Liver (tissue), 9 donors: ENCODE results near the gene B9D1. TPM values are rescaled to one million over a fixed set of nuclear protein-coding genes. Genes with fewer than 3 reads are reported as not detected.

Experiments
- DNase-seq: peaks from one replicate; pipeline ENCODE4 v3.0.0-alpha.2; 2017; ENCODE audit warnings: low spot score
- H3K27ac ChIP-seq, 2 donors: one replicate each; pipeline ENCODE4 v1.7.0; 2013; ENCODE audit warnings: inconsistent platforms in 2 of 2, low read length in 2 of 2, control low read depth in 1 of 2, low read depth in 1 of 2, mild to moderate bottlenecking in 1 of 2
- H3K27me3 ChIP-seq, 4 donors: one replicate each; pipeline versions ENCODE4 v1.6.1 to v1.7.0; 2013; ENCODE audit warnings: low read length in 3 of 4, inconsistent platforms in 1 of 4, mild to moderate bottlenecking in 1 of 4, moderate library complexity in 1 of 4; ENCODE audit not compliant: control insufficient read depth in 4 of 4, insufficient read depth in 4 of 4
- H3K36me3 ChIP-seq, 4 donors: one replicate each; pipeline versions ENCODE4 v1.6.1 to v1.7.0; 2013; ENCODE audit warnings: low read length in 3 of 4, mild to moderate bottlenecking in 3 of 4, low read depth in 1 of 4, moderate library complexity in 1 of 4; ENCODE audit not compliant: control insufficient read depth in 4 of 4, insufficient read depth in 3 of 4
- H3K4me1 ChIP-seq, 4 donors: one replicate each; pipeline versions ENCODE4 v1.6.1 to v1.7.0; 2013; ENCODE audit warnings: low read length in 3 of 4, mild to moderate bottlenecking in 3 of 4, moderate library complexity in 1 of 4; ENCODE audit not compliant: control insufficient read depth in 4 of 4, insufficient read depth in 4 of 4
- H3K4me3 ChIP-seq, 3 donors: one replicate each; pipeline versions ENCODE4 v1.6.1 to v1.7.0; 2013; ENCODE audit warnings: low read length in 3 of 3, control low read depth in 1 of 3, low read depth in 1 of 3, mild to moderate bottlenecking in 1 of 3
- H3K9ac ChIP-seq, 2 donors: one replicate each; pipeline ENCODE4 v1.7.0; 2013; ENCODE audit warnings: low read length in 2 of 2, mild to moderate bottlenecking in 2 of 2, moderate library complexity in 2 of 2, control low read depth in 1 of 2, low read depth in 1 of 2
- H3K9me3 ChIP-seq, 4 donors: one replicate each; pipeline versions ENCODE4 v1.6.1 to v1.7.0; 2013; ENCODE audit warnings: low read length in 3 of 4; ENCODE audit not compliant: control insufficient read depth in 4 of 4
- ATF3 ChIP-seq: IDR thresholded peaks from 2 replicates; pipeline ENCODE4 v1.6.1; 2016; ENCODE audit warnings: antibody characterized with exemption
- CTCF ChIP-seq: fragments of 150-350 bp; IDR thresholded peaks from 2 replicates; pipeline ENCODE4 v1.5.1; 2017; ENCODE audit warnings: improper control_type of control experiment, low read depth, low read length; ENCODE audit not compliant: missing input control
- EGR1 ChIP-seq, 2 donors: IDR thresholded peaks; 2 replicates each; pipeline ENCODE4 v1.6.1; 2016 to 2018; ENCODE audit warnings: antibody characterized with exemption in 2 of 2, low read depth in 2 of 2
- FOXA1 ChIP-seq: IDR thresholded peaks from 2 replicates; pipeline ENCODE4 v1.6.1; 2016; ENCODE audit warnings: antibody characterized with exemption
- FOXA2 ChIP-seq: IDR thresholded peaks from 2 replicates; pipeline ENCODE4 v1.6.1; 2016; ENCODE audit warnings: antibody characterized with exemption
- GABPA ChIP-seq, 2 donors: IDR thresholded peaks in 1 of 2; conservative IDR thresholded peaks in 1 of 2; 2 replicates each; pipeline ENCODE4 v1.6.1; 2016; ENCODE audit warnings: antibody characterized with exemption in 2 of 2, mild to moderate bottlenecking in 1 of 2, moderate library complexity in 1 of 2
- HNF4A ChIP-seq, 2 donors: conservative IDR thresholded peaks; 2 replicates each; pipeline ENCODE4 v1.6.1; 2016; ENCODE audit warnings: antibody characterized with exemption in 2 of 2, mild to moderate bottlenecking in 2 of 2
- HNF4G ChIP-seq: IDR thresholded peaks from 2 replicates; pipeline ENCODE4 v1.6.1; 2016; ENCODE audit warnings: antibody characterized with exemption
- JUND ChIP-seq, 2 donors: IDR thresholded peaks; 2 replicates each; pipeline ENCODE4 v1.6.1; 2016; ENCODE audit warnings: antibody characterized with exemption in 2 of 2
- MAX ChIP-seq: IDR thresholded peaks from 2 replicates; pipeline ENCODE4 v1.6.1; 2016; ENCODE audit warnings: antibody characterized with exemption
- NR2F2 ChIP-seq: IDR thresholded peaks from 2 replicates; pipeline ENCODE4 v1.6.1; 2016; ENCODE audit warnings: antibody characterized with exemption
- RAD21 ChIP-seq, 2 donors: IDR thresholded peaks; 2 replicates each; pipeline ENCODE4 v1.6.1; 2016; ENCODE audit warnings: antibody characterized with exemption in 2 of 2, mild to moderate bottlenecking in 2 of 2
- RXRA ChIP-seq, 2 donors: IDR thresholded peaks; 2 replicates each; pipeline ENCODE4 v1.6.1; 2017 to 2018; ENCODE audit warnings: antibody characterized with exemption in 2 of 2, mild to moderate bottlenecking in 1 of 2
- SP1 ChIP-seq: IDR thresholded peaks from 2 replicates; pipeline ENCODE4 v1.6.1; 2018; ENCODE audit warnings: antibody characterized with exemption, mild to moderate bottlenecking
- TAF1 ChIP-seq: conservative IDR thresholded peaks from 2 replicates; pipeline ENCODE4 v1.6.1; 2016; ENCODE audit warnings: antibody characterized with exemption, mild to moderate bottlenecking
- YY1 ChIP-seq: IDR thresholded peaks from 2 replicates; pipeline ENCODE4 v1.6.1; 2016; ENCODE audit warnings: antibody characterized with exemption, mild to moderate bottlenecking
- ZBTB33 ChIP-seq: IDR thresholded peaks from 2 replicates; pipeline ENCODE4 v1.6.1; 2016; ENCODE audit warnings: antibody characterized with exemption
- WGBS: extraction: QIAGEN DNeasy Blood & Tissue Kit; methylation state at CpG from one replicate; pipeline ENCODE4 v1.1.7; 2013; 5-methylcytosine and 5-hydroxymethylcytosine counted together
- polyA plus RNA-seq, 2 donors: library from polyadenylated mRNA; stranded (reverse) in 1 of 2; unstranded in 1 of 2; fragments of 200-250 nt in 1 of 2; fragments of >200 nt in 1 of 2; fragmentation: Nextera tagmentation in 1 of 2; extraction: Ambion mirVana in 1 of 2; gene quantifications; one replicate each; pipeline versions ENCODE4 v1.2.1 to v1.2.3, GENCODE V29; 2013 to 2015
- total RNA-seq, 2 donors: library from RNA; depleted of rRNA; stranded (reverse); fragments of >200 nt; gene quantifications; one replicate each; pipeline ENCODE4 v1.2.3, GENCODE V29; 2014
- TF ChIP-seq, protein P1 (sequence below): IDR thresholded peaks from 2 replicates; pipeline ENCODE4 v1.6.1; 2016; ENCODE audit warnings: antibody characterized with exemption, mild to moderate bottlenecking
- donor health status: healthy.
- donor health status: healthy.
- donor health status: healthy.
- donor health status: healthy.
- donor health status: healthy.

The B9D1 gene
- total and polyA plus RNA-seq, 4 donors: 8.4 to 22.0 (median 10.8) TPM

GRCh38 chr17:19378416-19379360 is 16.2 kb upstream of the B9D1 start, which contains the start of gene MAPK7:
TSS of gene MAPK7 (plus strand) at chr17:19378498. CDS start at chr17:19378901, 403 bp downstream.
- H3K27ac ChIP-seq: peak within 1 kb of the TSS; percentile 95 to 97
- H3K9me3 ChIP-seq: no peaks in the 10 kb centered on the region
- peak; percentile 11 for TF ChIP-seq NR2F2
- no peak for TF ChIP-seq EGR1 (IDR thresholded peaks at IDR 0.05; ENCODE audit: low read depth in 2 of 2)
- no peak for TF ChIP-seq GABPA (IDR thresholded peaks at IDR 0.05 in 1 of 2, conservative IDR thresholded peaks at IDR 0.05 in 1 of 2)
- peak within 1 kb of the TSS; percentile 82 to 92 (median 86) for H3K4me3 ChIP-seq
- no peaks in the 10 kb centered on the region for H3K27me3 ChIP-seq
- H3K36me3 ChIP-seq: peaks cover 4 to 16% (median 9%) of the 10 kb centered on the region in 4 donors
- H3K9ac ChIP-seq: peak within 1 kb of the TSS; percentile 71 to 89
- 16% methylated on average over 69 of the region's 69 CpGs for WGBS
- H3K4me1 ChIP-seq: peaks cover 6 to 23% (median 14%) of the 10 kb centered on the region in 4 donors
- DNase-seq: no peak

GRCh38 chr17:19377602-19378415 is 15.3 kb upstream of the B9D1 start:
- Histone ChIP-seq H3K27ac (peak overlapping the region; percentile 95 to 97), H3K27me3 (no peaks in the 10 kb centered on the region), H3K36me3 (peaks cover 4 to 9% (median 7%) of the 10 kb centered on the region in 4 donors), H3K4me3 (peak overlapping the region; percentile 82 to 92 (median 86)), H3K9me3 (no peaks in the 10 kb centered on the region), H3K9ac (peak overlapping the region; percentile 71 to 89), H3K4me1 (peaks cover 6 to 21% (median 14%) of the 10 kb centered on the region in 4 donors)
- peak in 1 of 2 donors; percentile 18 for TF ChIP-seq JUND (IDR thresholded peaks at IDR 0.05)
- TF ChIP-seq FOXA2: no peak
- peak; percentile 94 to 97 for TF ChIP-seq GABPA (IDR thresholded peaks at IDR 0.05 in 1 of 2, conservative IDR thresholded peaks at IDR 0.05 in 1 of 2)
- TF ChIP-seq TAF1: peak; percentile 78
- TF ChIP-seq, protein P1, sequence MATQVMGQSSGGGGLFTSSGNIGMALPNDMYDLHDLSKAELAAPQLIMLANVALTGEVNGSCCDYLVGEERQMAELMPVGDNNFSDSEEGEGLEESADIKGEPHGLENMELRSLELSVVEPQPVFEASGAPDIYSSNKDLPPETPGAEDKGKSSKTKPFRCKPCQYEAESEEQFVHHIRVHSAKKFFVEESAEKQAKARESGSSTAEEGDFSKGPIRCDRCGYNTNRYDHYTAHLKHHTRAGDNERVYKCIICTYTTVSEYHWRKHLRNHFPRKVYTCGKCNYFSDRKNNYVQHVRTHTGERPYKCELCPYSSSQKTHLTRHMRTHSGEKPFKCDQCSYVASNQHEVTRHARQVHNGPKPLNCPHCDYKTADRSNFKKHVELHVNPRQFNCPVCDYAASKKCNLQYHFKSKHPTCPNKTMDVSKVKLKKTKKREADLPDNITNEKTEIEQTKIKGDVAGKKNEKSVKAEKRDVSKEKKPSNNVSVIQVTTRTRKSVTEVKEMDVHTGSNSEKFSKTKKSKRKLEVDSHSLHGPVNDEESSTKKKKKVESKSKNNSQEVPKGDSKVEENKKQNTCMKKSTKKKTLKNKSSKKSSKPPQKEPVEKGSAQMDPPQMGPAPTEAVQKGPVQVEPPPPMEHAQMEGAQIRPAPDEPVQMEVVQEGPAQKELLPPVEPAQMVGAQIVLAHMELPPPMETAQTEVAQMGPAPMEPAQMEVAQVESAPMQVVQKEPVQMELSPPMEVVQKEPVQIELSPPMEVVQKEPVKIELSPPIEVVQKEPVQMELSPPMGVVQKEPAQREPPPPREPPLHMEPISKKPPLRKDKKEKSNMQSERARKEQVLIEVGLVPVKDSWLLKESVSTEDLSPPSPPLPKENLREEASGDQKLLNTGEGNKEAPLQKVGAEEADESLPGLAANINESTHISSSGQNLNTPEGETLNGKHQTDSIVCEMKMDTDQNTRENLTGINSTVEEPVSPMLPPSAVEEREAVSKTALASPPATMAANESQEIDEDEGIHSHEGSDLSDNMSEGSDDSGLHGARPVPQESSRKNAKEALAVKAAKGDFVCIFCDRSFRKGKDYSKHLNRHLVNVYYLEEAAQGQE: peak; percentile 97
- peak; percentile 80 for TF ChIP-seq ZBTB33
- TF ChIP-seq MAX: peak; percentile 24
- no peak for TF ChIP-seq HNF4A (conservative IDR thresholded peaks at IDR 0.05)
- peak in 1 of 2 donors; percentile 14 for TF ChIP-seq RAD21 (IDR thresholded peaks at IDR 0.05)
- TF ChIP-seq FOXA1: no peak
- TF ChIP-seq ATF3: no peak
- TF ChIP-seq NR2F2: no peak
- peak; percentile 95 for TF ChIP-seq YY1
- peak; percentile 83 for TF ChIP-seq SP1
- no peak for TF ChIP-seq HNF4G
- TF ChIP-seq CTCF: no peak
- TF ChIP-seq RXRA (IDR thresholded peaks at IDR 0.05): peak; percentile 6 to 47
- TF ChIP-seq EGR1 (IDR thresholded peaks at IDR 0.05; ENCODE audit: low read depth in 2 of 2): peak in 1 of 2 donors; percentile 49
- under 1% methylated on average over 67 of the region's 67 CpGs for WGBS
- peak; percentile 96 for DNase-seq
